Measurements from ENCODE around the gene ADAT3. TPM values are rescaled to one million over a fixed set of nuclear protein-coding genes. Genes with fewer than 3 reads are reported as not detected.
A peak's percentile ranks its signal among the peaks of the same experiment; 100 is the strongest.

ADAT3 gene
- polyA plus RNA-seq, 1 of the 3 experiments (the other 2 are of a cell fraction) = 2.8 TPM

DNA sequence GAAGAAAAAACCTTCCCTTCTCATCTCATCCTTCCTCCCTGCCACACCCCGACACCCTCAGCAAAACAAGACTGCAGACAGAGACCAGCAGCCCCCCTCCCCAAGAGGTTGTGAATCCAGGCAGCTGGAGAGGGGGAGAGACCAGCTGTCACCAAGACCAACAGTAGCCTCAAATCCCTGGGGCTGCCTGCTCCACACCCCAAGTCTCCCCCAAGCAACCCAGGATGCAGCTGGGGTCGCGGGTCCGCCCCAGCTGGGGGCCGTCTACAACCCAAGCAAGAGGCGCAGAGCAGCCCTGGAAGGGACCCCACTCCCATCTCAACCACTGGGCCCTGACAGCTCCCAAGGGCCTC lies 48.9 kb upstream of the ADAT3 start:
- TF ChIP-seq USF1 (IDR thresholded peaks at IDR 0.05; ENCODE audit: borderline replicate concordance, low read depth) = no peak
- no peak for TF ChIP-seq MEF2A (IDR thresholded peaks at IDR 0.05; ENCODE audit: borderline replicate concordance, low read depth)
- no peak for TF ChIP-seq NRF1 (IDR thresholded peaks at IDR 0.05; ENCODE audit: low read depth, low read length)
- TF ChIP-seq TCF12 (IDR thresholded peaks at IDR 0.05) = no peak
- no peak for TF ChIP-seq SIN3A (IDR thresholded peaks at IDR 0.05; ENCODE audit: borderline replicate concordance, low read depth, low read length)
- H2AFZ ChIP-seq (ENCODE audit: low read depth) = no peak overlapping the region
- peak overlapping the region; percentile 46 to 87; a peak in 2 of 4 replicates for H3K27ac ChIP-seq (ENCODE audit: low read depth in 2 of 2, low read length in 1 of 2)
- H3K27me3 ChIP-seq (ENCODE audit: insufficient read depth) = no peaks in the 10 kb centered on the region
- peak overlapping the region; percentile 73 for H3K4me2 ChIP-seq
- H3K9me3 ChIP-seq = no peaks in the 10 kb centered on the region
- peaks cover 97% of the 10 kb centered on the region for H3K79me2 ChIP-seq (ENCODE audit: insufficient read depth)
- H3K36me3 ChIP-seq (replicated peaks in 1 of 2; ENCODE audit: control insufficient read depth in 1 of 2, insufficient read depth in 2 of 2, low read length in 1 of 2) = peaks cover 0 to 3% of the 10 kb centered on the region in 2 experiments
- H3K4me1 ChIP-seq (ENCODE audit: control insufficient read depth in 1 of 2, insufficient read depth in 2 of 2, low read depth in 1 of 2, low read length in 1 of 2) = peaks cover 36 to 60% of the 10 kb centered on the region in 2 experiments; a peak in 3 of 4 replicates
- no peak for DNase-seq
- ChIA-PET POLR2A (interaction anchor here (0.6 kb wide), 1 partner anchor 56 kb away, joined by 3 read pairs; no protein-coding TSS in a partner anchor), CTCF (interaction anchor here (0.8 to 2.4 kb wide), 2 partner anchors 19 to 30 kb away, joined by 4 to 15 read pairs; no protein-coding TSS in a partner anchor)
- H3K9ac ChIP-seq = no peak overlapping the region
- H3K4me3 ChIP-seq (ENCODE audit: low read depth in 2 of 2, low read length in 1 of 2) = no peak overlapping the region
- WGBS (ENCODE audit: low lambda C conversion rate) = 100% methylated on average over 1 of the region's 6 CpGs
- H4K20me1 ChIP-seq (ENCODE audit: insufficient read depth) = peaks cover 97% of the 10 kb centered on the region
- peaks cover 12% of the 10 kb centered on the region for H3F3A ChIP-seq (replicated peaks; ENCODE audit: insufficient read depth)
- no peaks in the 10 kb centered on the region for H3K9me2 ChIP-seq

DNA sequence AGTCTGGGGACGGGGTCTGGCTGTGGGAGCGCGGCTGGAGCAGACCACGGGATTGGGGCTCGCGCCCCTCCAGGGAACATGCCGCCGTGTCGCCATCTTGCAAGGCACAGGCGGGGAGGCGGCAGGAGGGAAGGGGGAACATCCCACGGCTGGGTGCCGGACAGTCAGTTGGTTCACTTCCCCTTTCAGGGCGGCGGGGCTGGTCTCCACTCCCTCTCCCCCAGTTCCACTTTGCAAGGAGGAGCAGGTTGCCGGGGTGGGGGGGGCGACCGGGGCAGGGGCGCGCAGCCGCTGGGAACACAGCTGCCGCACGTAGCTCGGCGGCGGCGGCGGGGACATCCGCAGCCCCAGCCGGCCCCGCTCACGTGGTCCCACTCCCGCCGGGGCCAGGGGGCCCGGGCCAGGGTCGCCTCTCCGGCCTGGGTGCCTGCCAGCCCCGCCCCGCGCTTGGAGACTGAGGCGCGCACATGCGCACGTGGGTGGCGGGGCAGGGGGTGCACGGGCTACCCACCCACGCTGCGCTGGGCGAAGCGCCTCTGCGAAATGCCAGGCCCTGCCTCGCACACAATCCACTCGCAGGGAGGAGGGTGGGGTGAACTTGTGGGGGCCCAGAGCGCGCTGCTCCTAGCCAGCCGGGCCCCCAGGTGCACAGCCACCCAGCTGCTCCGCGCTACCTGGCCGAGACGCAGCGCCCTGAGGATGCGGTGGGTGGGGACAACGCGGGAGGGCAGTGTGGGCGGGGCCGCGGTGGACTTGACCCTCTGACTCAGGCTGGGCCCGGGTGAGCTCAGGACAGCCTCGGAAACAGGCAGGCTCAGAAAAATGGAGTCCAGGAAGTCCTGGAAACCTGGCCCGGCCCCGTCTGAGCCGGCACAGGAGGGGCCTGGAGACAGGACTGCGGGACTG lies 48.2 kb upstream of the ADAT3 start:
- Histone ChIP-seq H4K20me1 (ENCODE audit: insufficient read depth) (peaks cover 97% of the 10 kb centered on the region), H3K9me2 (no peaks in the 10 kb centered on the region), H3K9me3 (no peaks in the 10 kb centered on the region), H3K27me3 (ENCODE audit: insufficient read depth) (no peaks in the 10 kb centered on the region), H3K9ac (peak overlapping the region; percentile 53; the same call in 1 of the 2 replicates), H3K79me2 (ENCODE audit: insufficient read depth) (peaks cover 99% of the 10 kb centered on the region), H3K4me2 (peak overlapping the region; percentile 98), H3K27ac (ENCODE audit: low read depth in 2 of 2, low read length in 1 of 2) (peak overlapping the region; percentile 30 to 58; a peak in 2 of 4 replicates), H2AFZ (ENCODE audit: low read depth) (no peak overlapping the region), H3F3A (replicated peaks; ENCODE audit: insufficient read depth) (peaks cover 12% of the 10 kb centered on the region), H3K36me3 (replicated peaks in 1 of 2; ENCODE audit: control insufficient read depth in 1 of 2, insufficient read depth in 2 of 2, low read length in 1 of 2) (peaks cover 0 to 3% of the 10 kb centered on the region in 2 experiments), H3K4me1 (ENCODE audit: control insufficient read depth in 1 of 2, insufficient read depth in 2 of 2, low read depth in 1 of 2, low read length in 1 of 2) (peaks cover 37 to 65% of the 10 kb centered on the region in 2 experiments; a peak in 3 of 4 replicates), H3K4me3 (ENCODE audit: low read depth in 2 of 2, low read length in 1 of 2) (peak overlapping the region; percentile 12 to 36; a peak in 2 of 4 replicates)
- peak; percentile 52; the same call in 1 of the 2 replicates for TF ChIP-seq RXRA (IDR thresholded peaks at IDR 0.05; ENCODE audit: borderline replicate concordance, low read depth)
- TF ChIP-seq TCF12 (IDR thresholded peaks at IDR 0.05) = no peak
- TF ChIP-seq IRF3 (IDR thresholded peaks at IDR 0.05; ENCODE audit: low read depth, low read length) = no peak
- no peak for TF ChIP-seq MEF2A (IDR thresholded peaks at IDR 0.05; ENCODE audit: borderline replicate concordance, low read depth)
- TF ChIP-seq, protein P1, sequence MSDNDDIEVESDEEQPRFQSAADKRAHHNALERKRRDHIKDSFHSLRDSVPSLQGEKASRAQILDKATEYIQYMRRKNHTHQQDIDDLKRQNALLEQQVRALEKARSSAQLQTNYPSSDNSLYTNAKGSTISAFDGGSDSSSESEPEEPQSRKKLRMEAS (IDR thresholded peaks at IDR 0.05; ENCODE audit: low read depth) = no peak
- no peak for TF ChIP-seq GATA2 (CRISPR knock-in tag; IDR thresholded peaks at IDR 0.05)
- TF ChIP-seq RAD21 (IDR thresholded peaks at IDR 0.05; ENCODE audit: low read length) = no peak
- TF ChIP-seq NFIC (IDR thresholded peaks at IDR 0.05; ENCODE audit: borderline replicate concordance) = no peak
- TF ChIP-seq EZH2phosphoT487 (IDR thresholded peaks at IDR 0.05; ENCODE audit: borderline replicate concordance, low read depth) = no peak
- TF ChIP-seq REST (IDR thresholded peaks at IDR 0.05; ENCODE audit: low read depth, low read length) = no peak
- TF ChIP-seq RCOR1 (IDR thresholded peaks at IDR 0.05; ENCODE audit: low read length) = no peak
- TF ChIP-seq ELF1 (IDR thresholded peaks at IDR 0.05) = peak; percentile 30; the same call in 1 of the 2 replicates
- no peak for TF ChIP-seq FOXM1 (IDR thresholded peaks at IDR 0.05; ENCODE audit: low read depth)
- TF ChIP-seq YY1 (IDR thresholded peaks at IDR 0.05; ENCODE audit: low read depth) = 0 out of 2 replicates have a peak, but pooled peaks have one; percentile 31
- WGBS (ENCODE audit: low lambda C conversion rate) = 70% methylated on average over 17 of the region's 73 CpGs
- ChIA-PET CTCF (interaction anchor here (0.6 to 2.8 kb wide), 6 partner anchors 10 to 40 kb away, joined by 3 to 15 read pairs (median 4); no protein-coding TSS in a partner anchor), POLR2A (interaction anchor here (0.6 kb wide), 1 partner anchor 55 kb away, joined by 3 read pairs; no protein-coding TSS in a partner anchor)
- peak; percentile 54 for DNase-seq
